PFSK-1 (cell line): ENCODE data around the gene ADIRF.

Experiments used
- FOXP2 ChIP-seq: optimal IDR thresholded peaks from 2 replicates; pipeline ENCODE3; 2011; ENCODE audit warnings: borderline replicate concordance, control low read depth, inconsistent platforms; ENCODE audit not compliant: insufficient read depth; ENCODE audit errors: extremely low read length, extremely low read depth
- POLR2AphosphoS5 ChIP-seq: IDR thresholded peaks from 2 replicates; pipeline ENCODE4 v1.6.1; 2012; ENCODE audit warnings: low read depth, mild to moderate bottlenecking, control low read depth, low read length, moderate library complexity
- REST ChIP-seq, 2 experiments: IDR thresholded peaks; 2 replicates each; pipeline versions ENCODE4 v1.6.1 to v1.8.0; 2011 to 2012; ENCODE audit warnings: low read depth in 2 of 2, low read length in 2 of 2, control low read depth in 1 of 2, inconsistent platforms in 1 of 2, mild to moderate bottlenecking in 1 of 2, moderate library complexity in 1 of 2; ENCODE audit not compliant: insufficient read depth in 1 of 2
- SIN3A ChIP-seq: IDR thresholded peaks from 2 replicates; pipeline ENCODE4 v1.6.1; 2012; ENCODE audit warnings: mild to moderate bottlenecking, low read length, moderate library complexity, borderline replicate concordance; ENCODE audit not compliant: insufficient read depth
- TAF1 ChIP-seq: IDR thresholded peaks from 2 replicates; pipeline ENCODE4 v1.6.1; 2012; ENCODE audit warnings: low read length, control low read depth, borderline replicate concordance; ENCODE audit not compliant: insufficient read depth

The ADIRF gene

DNA sequence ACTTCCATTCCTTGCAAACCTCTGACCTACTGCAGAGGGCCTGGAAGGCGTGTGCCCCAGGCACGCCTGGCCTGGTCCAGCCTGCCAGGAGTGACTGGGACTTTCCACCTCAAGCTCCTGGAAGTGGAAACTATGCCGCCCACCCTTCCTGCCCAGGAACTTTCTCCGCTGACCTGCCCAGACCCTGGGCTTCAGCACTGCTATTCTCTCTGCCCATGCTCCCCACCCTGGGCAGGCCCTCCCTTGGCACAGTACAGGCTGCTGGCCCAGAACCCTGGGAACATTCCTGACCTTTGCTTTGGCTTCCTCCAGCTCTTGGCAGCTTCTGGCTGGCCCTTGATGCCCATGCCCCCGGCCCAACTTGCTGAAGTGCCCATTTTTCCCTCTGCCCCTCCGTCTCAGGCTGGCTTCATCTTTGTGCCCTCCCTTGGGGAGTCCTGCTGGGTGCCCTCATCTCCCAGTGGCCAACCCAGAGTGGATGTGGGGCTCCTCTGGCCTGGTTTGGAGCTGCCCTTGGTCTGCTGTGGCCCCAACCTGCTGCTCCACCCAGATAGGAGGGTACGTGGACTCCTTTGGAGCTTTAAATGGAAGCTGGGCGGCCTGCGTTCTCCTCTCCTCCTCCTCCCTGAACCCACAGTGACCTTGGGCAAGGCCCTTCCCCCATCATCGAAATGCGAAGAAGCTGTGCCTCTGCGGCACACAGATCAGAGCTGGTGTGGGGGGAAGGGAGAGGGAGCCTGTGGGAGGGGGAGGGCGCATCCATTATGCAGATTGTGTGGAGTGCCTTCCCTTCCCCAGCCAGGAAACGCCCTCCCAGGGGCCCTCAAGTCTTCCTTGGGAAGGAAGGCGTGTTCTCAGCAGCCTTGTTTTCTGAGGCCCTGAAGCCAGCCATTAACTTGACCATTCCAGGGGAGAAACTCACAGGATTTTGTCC is 14.3 kb upstream of the ADIRF start:
- TF ChIP-seq TAF1 = no peak
- TF ChIP-seq REST (IDR thresholded peaks at IDR 0.05; ENCODE audit: insufficient read depth in 1 of 2, low read depth in 2 of 2, low read length in 2 of 2) = no peak
- no peak for TF ChIP-seq SIN3A
- TF ChIP-seq FOXP2 = no peak
- TF ChIP-seq POLR2AphosphoS5 = no peak

- no peak for TF ChIP-seq SIN3A
- no peak for TF ChIP-seq TAF1
- no peak for TF ChIP-seq REST (IDR thresholded peaks at IDR 0.05; ENCODE audit: insufficient read depth in 1 of 2, low read depth in 2 of 2, low read length in 2 of 2)
- TF ChIP-seq FOXP2 = no peak
- TF ChIP-seq POLR2AphosphoS5 = no peak
Observed at GRCh38 chr10:86954681-86955500, 13.4 kb upstream of the ADIRF start.

DNA sequence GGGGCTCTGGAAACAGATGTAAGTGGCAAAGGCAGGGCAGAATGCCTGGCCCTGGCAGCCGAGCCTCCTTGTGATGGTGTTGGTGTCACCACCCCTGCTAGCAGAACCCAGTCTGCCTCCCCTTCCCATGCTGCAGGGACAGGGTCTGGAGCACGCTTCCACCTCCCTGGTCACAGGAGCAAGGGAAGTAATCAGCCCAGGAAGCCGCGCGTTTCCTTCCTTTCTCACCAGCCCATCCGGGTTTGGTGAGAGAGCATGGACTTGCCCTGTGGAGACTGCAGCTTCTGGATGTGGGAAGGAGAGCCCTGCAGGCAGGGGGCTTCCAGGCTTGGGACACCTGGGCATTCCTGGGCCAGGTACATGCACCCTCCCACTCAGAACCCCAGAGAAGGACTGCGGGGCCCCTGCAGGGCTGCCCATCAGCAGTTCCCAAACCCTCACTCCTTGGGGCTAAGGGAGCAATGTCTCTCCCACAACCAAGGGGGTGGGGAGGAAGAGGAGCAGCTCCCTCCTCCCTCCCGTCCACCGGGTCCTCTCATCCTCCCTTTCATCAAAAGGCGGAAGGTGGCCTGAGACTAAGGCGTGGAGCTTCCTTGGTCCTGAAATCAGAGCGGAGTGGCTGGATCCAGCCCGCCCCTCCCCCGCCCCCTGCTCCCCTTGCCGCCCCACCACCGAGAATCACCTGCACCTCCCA is 12.6 kb upstream of the ADIRF start:
- TF ChIP-seq POLR2AphosphoS5 = no peak

DNA sequence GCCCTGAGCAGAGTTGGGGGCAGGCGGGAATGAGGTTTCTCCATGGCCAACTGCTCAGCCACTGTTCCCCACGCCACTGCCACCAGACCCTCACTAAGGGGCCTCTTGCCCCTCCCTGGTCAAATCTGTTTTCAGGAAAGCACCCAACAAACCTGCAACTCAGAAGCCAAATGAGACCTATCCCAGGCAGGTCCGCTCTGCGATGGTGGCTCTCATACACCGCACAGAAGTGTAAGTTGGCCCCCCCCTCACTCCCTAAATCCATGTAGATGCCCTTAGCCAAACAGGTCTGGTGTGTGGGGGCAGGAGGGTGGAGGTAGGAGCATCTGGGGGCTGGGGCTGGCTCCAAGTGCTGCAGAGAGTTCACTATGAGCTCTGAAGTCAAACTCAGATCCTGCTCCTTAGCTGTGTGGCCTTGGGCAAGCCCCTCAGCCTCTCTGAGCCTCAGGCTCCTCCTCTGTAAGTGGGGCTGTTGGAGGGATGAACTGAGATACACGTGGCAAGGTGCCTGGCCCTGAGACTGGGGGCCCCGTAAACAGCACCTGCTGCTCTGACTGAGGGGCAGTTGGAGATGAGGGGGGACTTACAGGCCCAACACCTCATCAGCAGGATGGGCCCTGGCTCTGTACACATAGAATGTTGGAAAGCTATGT is 12.0 kb upstream of the ADIRF start:
- TF ChIP-seq REST (IDR thresholded peaks at IDR 0.05; ENCODE audit: insufficient read depth in 1 of 2, low read depth in 2 of 2, low read length in 2 of 2) (no peak), FOXP2 (no peak), TAF1 (no peak), SIN3A (no peak), POLR2AphosphoS5 (no peak)
